T-cell (primary cell): ENCODE data around the gene AGMO. TPM values are rescaled to one million over a fixed set of nuclear protein-coding genes. Genes with fewer than 3 reads are reported as not detected.

ENCODE experiments used
- ATAC-seq, 4 experiments: fragments of 200-7000 bp in 3 of 4; fragments of 150-1000 bp in 1 of 4; cut with Tn5 transposase; replicated peaks in 1 of 4; 1 replicate in 3 of 4; 2 replicates in 1 of 4; pipeline ENCODE4 v1.10.0; 2021; ENCODE audit warnings: moderate library complexity in 3 of 4, mild to moderate bottlenecking in 2 of 4, moderate number of reproducible peaks in 1 of 4
- CTCF ChIA-PET, 2 donors: fragments of 300-600 bp; sonication (Branson Sonifier 250); formaldehyde crosslinking; loops; one replicate each; lab custom pipeline; 2022; ENCODE audit warnings: antibody characterized with exemption in 2 of 2; lab: Charles Lee
- POLR2A ChIA-PET, 2 donors: fragments of 300-600 bp; sonication (Branson Sonifier 250); formaldehyde crosslinking; loops; one replicate each; lab custom pipeline; 2022; ENCODE audit warnings: antibody characterized with exemption in 2 of 2; lab: Charles Lee
- DNase-seq, 35 experiments: peaks; one replicate each; pipeline versions ENCODE4 v3.0.0 to v3.0.0-alpha.2; 2013 to 2023
- H3K27ac ChIP-seq: one replicate; pipeline ENCODE4 v1.5.1; 2013; ENCODE audit warnings: low read length
- H3K27me3 ChIP-seq, 2 experiments: replicated peaks in 1 of 2; 1 replicate in 1 of 2; 2 replicates in 1 of 2; pipeline versions ENCODE4 v1.6.1 to v1.7.0; 2013; ENCODE audit warnings: low read length in 1 of 2, mixed read lengths in 1 of 2; ENCODE audit not compliant: control insufficient read depth in 2 of 2, insufficient read depth in 2 of 2; ENCODE audit errors: extremely low read depth in 1 of 2
- H3K36me3 ChIP-seq, 2 donors: 1 replicate in 1 of 2; 2 replicates in 1 of 2; pipeline versions ENCODE4 v1.6.1 to v1.7.0; 2013; ENCODE audit warnings: low read length in 1 of 2; ENCODE audit not compliant: control insufficient read depth in 2 of 2, insufficient read depth in 1 of 2; ENCODE audit errors: extremely low read depth in 1 of 2
- H3K4me1 ChIP-seq, 2 experiments: 1 replicate in 1 of 2; 2 replicates in 1 of 2; pipeline versions ENCODE4 v1.6.1 to v1.7.0; 2013; ENCODE audit warnings: low read length in 2 of 2, mixed read lengths in 1 of 2; ENCODE audit not compliant: insufficient read depth in 2 of 2, control insufficient read depth in 1 of 2; ENCODE audit errors: extremely low read depth in 1 of 2
- H3K4me3 ChIP-seq, 2 donors: 1 replicate in 1 of 2; 2 replicates in 1 of 2; pipeline versions ENCODE4 v1.5.1 to v1.7.0; 2013; ENCODE audit warnings: mild to moderate bottlenecking in 2 of 2, low read length in 1 of 2, moderate library complexity in 1 of 2; ENCODE audit not compliant: control insufficient read depth in 1 of 2; ENCODE audit errors: extremely low read depth in 1 of 2
- H3K9me3 ChIP-seq: 2 replicates; pipeline ENCODE4 v1.7.0; 2013
- H3K27ac Mint-ChIP-seq, 2 donors: one replicate each; pipeline ENCODE4 v1.8.0; 2020 to 2021; ENCODE audit warnings: mild to moderate bottlenecking in 2 of 2, mixed read lengths in 2 of 2
- H3K27me3 Mint-ChIP-seq, 2 donors: one replicate each; pipeline ENCODE4 v1.8.0; 2021 to 2022; ENCODE audit warnings: mixed read lengths in 2 of 2
- H3K36me3 Mint-ChIP-seq: one replicate; pipeline ENCODE4 v1.8.0; 2021; ENCODE audit warnings: mixed read lengths
- H3K4me1 Mint-ChIP-seq, 3 donors: one replicate each; pipeline ENCODE4 v1.8.0; 2020 to 2022; ENCODE audit warnings: mixed read lengths in 3 of 3, mild to moderate bottlenecking in 1 of 3
- H3K4me3 Mint-ChIP-seq, 3 donors: one replicate each; pipeline ENCODE4 v1.8.0; 2020 to 2022; ENCODE audit warnings: mild to moderate bottlenecking in 3 of 3, mixed read lengths in 3 of 3, moderate library complexity in 3 of 3
- H3K9me3 Mint-ChIP-seq, 3 donors: one replicate each; pipeline ENCODE4 v1.8.0; 2020 to 2022; ENCODE audit warnings: mixed read lengths in 3 of 3
- WGBS: methylation state at CpG from one replicate; pipeline ENCODE4 v1.1.5; 2013; ENCODE audit warnings: missing lambda C conversion rate; ENCODE audit not compliant: insufficient coverage; 5-methylcytosine and 5-hydroxymethylcytosine counted together
- total RNA-seq, 35 experiments: library from RNA in 6 of 35; stranded (reverse) in 6 of 35; fragments of 120-200 nt in 1 of 35; gene quantifications; one replicate each; pipeline versions ENCODE4 v1.2.1 to v1.2.4 and lab custom pipeline; 2013 to 2026

AGMO gene
- total RNA-seq, 5 donors from 2014 or later (not counting 1 experiment from before 2014, with no cell fraction given) = not detected

- Mint-ChIP-seq H3K9me3 (peaks cover 0 to 9% (median 3%) of the 10 kb centered on the region in 3 donors), H3K4me3 (no peak overlapping the region), H3K27ac (no peak overlapping the region), H3K27me3 (no peaks in the 10 kb centered on the region), H3K36me3 (no peaks in the 10 kb centered on the region), H3K4me1 (no peaks in the 10 kb centered on the region)
- H3K27ac ChIP-seq = no peak overlapping the region
- DNase-seq = no peak
- no peaks in the 10 kb centered on the region for H3K27me3 ChIP-seq
- H3K9me3 ChIP-seq = no peaks in the 10 kb centered on the region
- WGBS = 79% methylated on average over 3 of the region's 3 CpGs
- H3K36me3 ChIP-seq = no peaks in the 10 kb centered on the region
- ChIA-PET POLR2A (no interaction called here), CTCF (no interaction called here)
- ATAC-seq = no peak
- no peak overlapping the region for H3K4me3 ChIP-seq
- no peaks in the 10 kb centered on the region for H3K4me1 ChIP-seq
Measured at GRCh38 chr7:15464667-15465121, 97.1 kb downstream of the AGMO start.

DNA sequence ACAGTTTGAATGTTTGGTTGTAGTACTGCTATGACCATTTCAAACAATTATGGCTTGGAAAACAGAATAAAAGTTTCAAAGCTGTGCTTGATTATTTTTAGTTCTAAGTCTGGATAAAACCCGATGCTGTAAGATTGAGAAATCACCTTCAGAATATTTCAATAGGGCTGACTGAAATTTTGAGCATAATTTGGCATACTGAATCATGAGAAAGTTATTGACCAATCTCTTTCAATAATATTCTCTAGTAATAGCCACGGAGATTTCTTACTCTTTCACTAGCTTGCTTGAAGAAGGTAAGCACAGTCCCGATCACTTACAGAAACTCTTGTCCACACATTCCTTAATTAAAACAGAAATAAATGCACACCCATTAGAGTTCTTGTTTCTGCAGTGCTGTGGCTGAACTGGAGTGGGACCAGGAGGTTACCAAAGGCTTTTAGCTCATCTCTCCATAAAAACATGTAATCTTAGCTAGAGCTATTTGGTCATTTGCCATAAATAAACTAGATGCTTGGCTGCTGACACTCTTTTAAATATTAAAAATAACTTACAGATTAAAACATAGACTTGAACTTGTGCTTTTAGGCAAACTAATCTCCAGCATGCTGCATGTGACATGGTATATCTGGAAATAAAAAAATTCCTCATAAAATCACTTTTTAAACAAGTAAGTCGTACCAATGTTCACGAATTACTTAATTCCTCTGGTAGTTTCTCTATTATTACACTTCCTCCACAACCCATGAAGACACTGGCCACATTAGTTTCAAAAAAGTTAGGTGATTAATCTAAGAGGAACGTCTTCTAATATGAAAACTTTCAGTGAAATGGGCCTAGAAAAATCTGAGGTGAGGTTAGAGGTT, 97.8 kb downstream of the AGMO start:
- POLR2A ChIA-PET = no interaction called here
- Histone ChIP-seq H3K36me3 (no peaks in the 10 kb centered on the region), H3K4me3 (no peak overlapping the region), H3K27ac (no peak overlapping the region), H3K9me3 (no peaks in the 10 kb centered on the region), H3K27me3 (no peaks in the 10 kb centered on the region), H3K4me1 (no peaks in the 10 kb centered on the region)
- Mint-ChIP-seq H3K27me3 (no peaks in the 10 kb centered on the region), H3K4me1 (no peaks in the 10 kb centered on the region), H3K36me3 (no peaks in the 10 kb centered on the region), H3K4me3 (no peak overlapping the region), H3K27ac (no peak overlapping the region), H3K9me3 (peaks cover 3 to 4% (median 4%) of the 10 kb centered on the region in 3 donors)
- no peak for ATAC-seq
- CTCF ChIA-PET = no interaction called here
- no CpG with 5 or more reads among the region's 6 CpGs for WGBS
- no peak for DNase-seq

GRCh38 chr7:15462721-15463389, 99.0 kb downstream of the AGMO start:
- WGBS = no CpG with 5 or more reads among the region's 2 CpGs
- H3K9me3 ChIP-seq = no peaks in the 10 kb centered on the region
- H3K27me3 Mint-ChIP-seq = no peaks in the 10 kb centered on the region
- H3K4me1 Mint-ChIP-seq = no peaks in the 10 kb centered on the region
- H3K36me3 ChIP-seq = no peaks in the 10 kb centered on the region
- POLR2A ChIA-PET = no interaction called here
- no peaks in the 10 kb centered on the region for H3K36me3 Mint-ChIP-seq
- H3K4me3 ChIP-seq = no peak overlapping the region
- H3K9me3 Mint-ChIP-seq = peaks cover 3 to 4% (median 4%) of the 10 kb centered on the region in 3 donors
- no peak overlapping the region for H3K27ac ChIP-seq
- H3K27me3 ChIP-seq = no peaks in the 10 kb centered on the region
- no peaks in the 10 kb centered on the region for H3K4me1 ChIP-seq
- H3K4me3 Mint-ChIP-seq = no peak overlapping the region
- CTCF ChIA-PET = no interaction called here
- H3K27ac Mint-ChIP-seq = no peak overlapping the region
- DNase-seq (no peak), ATAC-seq (no peak)

- H3K36me3 Mint-ChIP-seq = no peaks in the 10 kb centered on the region
- H3K4me3 Mint-ChIP-seq = no peak overlapping the region
- Histone ChIP-seq H3K27ac (no peak overlapping the region), H3K4me1 (no peaks in the 10 kb centered on the region), H3K36me3 (no peaks in the 10 kb centered on the region), H3K4me3 (no peak overlapping the region), H3K27me3 (no peaks in the 10 kb centered on the region), H3K9me3 (no peaks in the 10 kb centered on the region)
- WGBS = no CpG with 5 or more reads among the region's 3 CpGs
- ATAC-seq = no peak
- ChIA-PET POLR2A (no interaction called here), CTCF (no interaction called here)
- H3K27ac Mint-ChIP-seq = no peak overlapping the region
- DNase-seq = no peak
- H3K27me3 Mint-ChIP-seq = no peaks in the 10 kb centered on the region
- peaks cover 3 to 4% (median 4%) of the 10 kb centered on the region in 3 donors for H3K9me3 Mint-ChIP-seq
- H3K4me1 Mint-ChIP-seq = no peaks in the 10 kb centered on the region
Measured at GRCh38 chr7:15461576-15461975, 100.2 kb downstream of the AGMO start.

GRCh38 chr7:15459018-15459615, 102.7 kb downstream of the AGMO start:
- no peak for ATAC-seq
- Histone ChIP-seq H3K27me3 (no peaks in the 10 kb centered on the region), H3K9me3 (no peaks in the 10 kb centered on the region), H3K36me3 (no peaks in the 10 kb centered on the region), H3K27ac (no peak overlapping the region), H3K4me3 (no peak overlapping the region), H3K4me1 (no peaks in the 10 kb centered on the region)
- ChIA-PET CTCF (no interaction called here), POLR2A (no interaction called here)
- WGBS = 55% methylated on average over 2 of the region's 6 CpGs
- Mint-ChIP-seq H3K27me3 (no peaks in the 10 kb centered on the region), H3K36me3 (no peaks in the 10 kb centered on the region), H3K27ac (no peak overlapping the region), H3K9me3 (peaks cover 0 to 11% (median 4%) of the 10 kb centered on the region in 3 donors), H3K4me3 (no peak overlapping the region), H3K4me1 (no peaks in the 10 kb centered on the region)
- DNase-seq = no peak

DNA sequence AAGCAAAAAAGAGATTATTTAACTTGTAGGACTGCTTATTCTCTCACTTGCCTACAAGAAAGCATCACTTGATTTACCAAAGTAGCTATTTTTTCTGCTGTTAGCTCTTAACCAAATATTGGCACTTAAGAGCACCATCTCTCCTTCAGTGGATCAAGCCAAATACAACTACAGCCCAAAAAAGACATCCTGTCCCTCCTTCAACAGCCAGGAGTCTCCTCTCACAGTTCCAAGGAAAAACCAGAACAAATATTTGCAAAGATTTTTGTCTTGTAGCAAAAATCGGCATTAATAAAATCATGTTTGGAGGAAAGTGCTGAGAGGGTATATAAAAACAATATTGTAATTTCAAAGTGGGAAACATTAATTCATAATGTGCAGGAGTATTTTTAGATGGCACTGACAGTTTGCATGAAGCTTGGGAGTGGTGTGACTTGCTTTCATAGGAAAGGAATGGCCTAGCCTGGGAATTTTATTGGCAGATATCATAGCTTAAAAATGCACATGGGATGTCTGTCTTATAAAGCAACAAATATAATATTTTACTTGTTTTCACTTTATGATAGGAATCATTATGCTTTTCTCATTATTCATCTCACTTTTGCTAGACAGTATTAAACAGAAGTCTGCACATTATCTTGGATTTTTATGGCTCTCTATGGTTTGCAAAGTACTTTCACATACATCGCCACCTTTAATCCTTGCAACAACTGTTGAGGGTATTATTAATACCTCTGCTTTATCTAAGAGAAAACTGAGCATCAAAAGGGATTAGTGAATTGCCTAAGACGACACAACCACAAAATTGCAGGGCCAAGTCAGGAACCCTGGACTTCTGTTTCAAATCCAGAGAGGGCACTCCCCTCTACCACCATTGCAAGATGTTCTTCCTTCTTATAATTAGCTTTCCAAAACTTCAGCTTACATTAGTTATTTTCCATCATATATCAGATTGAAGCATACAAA, 103.5 kb downstream of the AGMO start:
- CTCF ChIA-PET = no interaction called here
- Mint-ChIP-seq H3K27me3 (no peaks in the 10 kb centered on the region), H3K4me3 (no peak overlapping the region), H3K27ac (no peak overlapping the region), H3K9me3 (peaks cover 0 to 13% (median 4%) of the 10 kb centered on the region in 3 donors), H3K36me3 (no peaks in the 10 kb centered on the region), H3K4me1 (no peaks in the 10 kb centered on the region)
- DNase-seq = no peak
- no peak for ATAC-seq
- no peaks in the 10 kb centered on the region for H3K9me3 ChIP-seq
- POLR2A ChIA-PET = no interaction called here
- H3K27me3 ChIP-seq = no peaks in the 10 kb centered on the region
- no CpG with 5 or more reads among the region's 3 CpGs for WGBS
- H3K27ac ChIP-seq = no peak overlapping the region
- H3K4me3 ChIP-seq = no peak overlapping the region
- H3K36me3 ChIP-seq = no peaks in the 10 kb centered on the region
- H3K4me1 ChIP-seq = no peaks in the 10 kb centered on the region
